DOHH2 (cell line): ENCODE data around the gene SLC12A3.

Experiments used
- EZH2phosphoT487 ChIP-seq: fragments of 200-600 bp; sonication (generic); IDR thresholded peaks from 2 replicates; pipeline ENCODE4 v1.6.1; 2017; ENCODE audit warnings: borderline replicate concordance, mild to moderate bottlenecking, antibody characterized with exemption, low read length, moderate library complexity, mixed read lengths
- TF ChIP-seq, protein P1 (sequence below): fragments of 200-600 bp; sonication (generic); IDR thresholded peaks from one replicate; pipeline ENCODE4 v1.5.1; 2014; ENCODE audit warnings: antibody characterized with exemption, mild to moderate bottlenecking, low read depth, low read length; ENCODE audit not compliant: poor library complexity, severe bottlenecking

DNA sequence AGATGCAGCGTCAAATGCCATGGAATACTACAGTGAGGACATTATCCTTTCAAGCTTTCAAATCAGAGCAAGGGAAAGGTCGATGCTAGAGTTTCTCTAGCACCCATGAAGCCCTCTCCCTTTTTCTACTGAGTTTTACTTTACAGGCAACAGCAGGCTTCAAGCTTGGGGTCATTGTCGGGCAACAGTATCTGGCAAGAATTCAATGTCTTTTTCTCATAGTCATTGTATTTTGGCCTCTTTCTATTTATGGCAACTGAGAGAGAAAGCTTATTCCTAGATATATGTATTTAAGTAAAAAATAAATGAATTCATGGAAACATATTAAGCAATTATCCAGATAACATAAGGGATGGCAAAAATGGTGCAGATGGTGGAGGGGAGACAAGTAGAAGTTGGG, 96.4 kb downstream of the SLC12A3 start:
- TF ChIP-seq, protein P1, sequence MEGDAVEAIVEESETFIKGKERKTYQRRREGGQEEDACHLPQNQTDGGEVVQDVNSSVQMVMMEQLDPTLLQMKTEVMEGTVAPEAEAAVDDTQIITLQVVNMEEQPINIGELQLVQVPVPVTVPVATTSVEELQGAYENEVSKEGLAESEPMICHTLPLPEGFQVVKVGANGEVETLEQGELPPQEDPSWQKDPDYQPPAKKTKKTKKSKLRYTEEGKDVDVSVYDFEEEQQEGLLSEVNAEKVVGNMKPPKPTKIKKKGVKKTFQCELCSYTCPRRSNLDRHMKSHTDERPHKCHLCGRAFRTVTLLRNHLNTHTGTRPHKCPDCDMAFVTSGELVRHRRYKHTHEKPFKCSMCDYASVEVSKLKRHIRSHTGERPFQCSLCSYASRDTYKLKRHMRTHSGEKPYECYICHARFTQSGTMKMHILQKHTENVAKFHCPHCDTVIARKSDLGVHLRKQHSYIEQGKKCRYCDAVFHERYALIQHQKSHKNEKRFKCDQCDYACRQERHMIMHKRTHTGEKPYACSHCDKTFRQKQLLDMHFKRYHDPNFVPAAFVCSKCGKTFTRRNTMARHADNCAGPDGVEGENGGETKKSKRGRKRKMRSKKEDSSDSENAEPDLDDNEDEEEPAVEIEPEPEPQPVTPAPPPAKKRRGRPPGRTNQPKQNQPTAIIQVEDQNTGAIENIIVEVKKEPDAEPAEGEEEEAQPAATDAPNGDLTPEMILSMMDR = no peak
- TF ChIP-seq EZH2phosphoT487 = no peak
